ENCODE data around the gene DEAF1. TPM values are rescaled to one million over a fixed set of nuclear protein-coding genes. Genes with fewer than 3 reads are reported as not detected.

Gene DEAF1
- total and polyA plus RNA-seq, 10 of the 15 experiments (the other 5 are each of a cell fraction or from before 2014, with no cell fraction given), result 0.68 to 51.3 (median 25.9) TPM

DNA sequence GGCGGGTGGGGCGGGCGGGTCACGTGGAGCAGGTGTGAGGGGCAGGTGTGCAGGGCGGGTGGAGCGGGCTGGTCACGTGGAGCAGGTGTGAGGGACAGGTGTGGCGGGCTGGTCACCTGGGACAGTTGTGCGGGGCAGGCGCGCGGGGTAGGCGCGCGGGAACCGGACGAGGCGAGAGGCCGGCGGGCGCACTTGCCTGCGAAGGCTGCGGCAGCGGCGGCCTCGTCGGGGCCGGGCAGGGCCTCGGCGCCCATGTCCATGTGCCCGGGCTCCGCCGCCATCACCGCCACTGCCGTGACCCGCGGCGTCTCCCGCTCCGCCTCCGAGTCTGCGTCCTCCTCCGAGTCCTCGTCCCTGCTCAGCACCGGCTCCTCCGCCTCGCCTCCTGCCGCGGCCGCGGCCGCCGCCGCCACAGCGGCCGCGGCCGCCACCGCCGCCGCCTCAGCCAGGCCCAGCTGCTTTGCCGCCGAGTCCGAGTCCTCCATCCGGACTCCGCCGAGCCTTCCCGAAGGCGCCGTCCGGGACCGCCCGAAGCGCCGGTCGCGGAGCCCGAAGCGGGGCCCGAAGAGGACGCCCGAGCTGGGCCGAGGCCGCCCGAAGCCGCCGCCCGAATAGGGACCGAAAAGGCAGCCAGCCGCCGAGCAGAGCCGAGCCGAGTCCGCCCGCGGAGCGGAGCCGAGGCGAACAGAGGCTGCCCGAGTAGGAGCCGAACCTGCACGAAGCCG lies at the start of gene DEAF1 (continued):
- 0 out of 2 replicates have a peak, but pooled peaks have one; percentile 17 for TF ChIP-seq ZSCAN29 (IDR thresholded peaks at IDR 0.05)
- TF ChIP-seq, protein P1, sequence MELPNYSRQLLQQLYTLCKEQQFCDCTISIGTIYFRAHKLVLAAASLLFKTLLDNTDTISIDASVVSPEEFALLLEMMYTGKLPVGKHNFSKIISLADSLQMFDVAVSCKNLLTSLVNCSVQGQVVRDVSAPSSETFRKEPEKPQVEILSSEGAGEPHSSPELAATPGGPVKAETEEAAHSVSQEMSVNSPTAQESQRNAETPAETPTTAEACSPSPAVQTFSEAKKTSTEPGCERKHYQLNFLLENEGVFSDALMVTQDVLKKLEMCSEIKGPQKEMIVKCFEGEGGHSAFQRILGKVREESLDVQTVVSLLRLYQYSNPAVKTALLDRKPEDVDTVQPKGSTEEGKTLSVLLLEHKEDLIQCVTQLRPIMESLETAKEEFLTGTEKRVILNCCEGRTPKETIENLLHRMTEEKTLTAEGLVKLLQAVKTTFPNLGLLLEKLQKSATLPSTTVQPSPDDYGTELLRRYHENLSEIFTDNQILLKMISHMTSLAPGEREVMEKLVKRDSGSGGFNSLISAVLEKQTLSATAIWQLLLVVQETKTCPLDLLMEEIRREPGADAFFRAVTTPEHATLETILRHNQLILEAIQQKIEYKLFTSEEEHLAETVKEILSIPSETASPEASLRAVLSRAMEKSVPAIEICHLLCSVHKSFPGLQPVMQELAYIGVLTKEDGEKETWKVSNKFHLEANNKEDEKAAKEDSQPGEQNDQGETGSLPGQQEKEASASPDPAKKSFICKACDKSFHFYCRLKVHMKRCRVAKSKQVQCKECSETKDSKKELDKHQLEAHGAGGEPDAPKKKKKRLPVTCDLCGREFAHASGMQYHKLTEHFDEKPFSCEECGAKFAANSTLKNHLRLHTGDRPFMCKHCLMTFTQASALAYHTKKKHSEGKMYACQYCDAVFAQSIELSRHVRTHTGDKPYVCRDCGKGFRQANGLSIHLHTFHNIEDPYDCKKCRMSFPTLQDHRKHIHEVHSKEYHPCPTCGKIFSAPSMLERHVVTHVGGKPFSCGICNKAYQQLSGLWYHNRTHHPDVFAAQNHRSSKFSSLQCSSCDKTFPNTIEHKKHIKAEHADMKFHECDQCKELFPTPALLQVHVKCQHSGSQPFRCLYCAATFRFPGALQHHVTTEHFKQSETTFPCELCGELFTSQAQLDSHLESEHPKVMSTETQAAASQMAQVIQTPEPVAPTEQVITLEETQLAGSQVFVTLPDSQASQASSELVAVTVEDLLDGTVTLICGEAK (IDR thresholded peaks at IDR 0.05; ENCODE audit: borderline replicate concordance), result no peak
- TF ChIP-seq RAD51 (IDR thresholded peaks at IDR 0.05), result no peak
- peak; percentile 26; the same call in 1 of the 2 replicates for TF ChIP-seq TCF12 (IDR thresholded peaks at IDR 0.05; ENCODE audit: low read depth, low read length)
- TF ChIP-seq, protein P2, sequence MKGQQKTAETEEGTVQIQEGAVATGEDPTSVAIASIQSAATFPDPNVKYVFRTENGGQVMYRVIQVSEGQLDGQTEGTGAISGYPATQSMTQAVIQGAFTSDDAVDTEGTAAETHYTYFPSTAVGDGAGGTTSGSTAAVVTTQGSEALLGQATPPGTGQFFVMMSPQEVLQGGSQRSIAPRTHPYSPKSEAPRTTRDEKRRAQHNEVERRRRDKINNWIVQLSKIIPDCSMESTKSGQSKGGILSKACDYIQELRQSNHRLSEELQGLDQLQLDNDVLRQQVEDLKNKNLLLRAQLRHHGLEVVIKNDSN (IDR thresholded peaks at IDR 0.05; ENCODE audit: borderline replicate concordance, extremely low read length, insufficient read depth, low read depth, low read length), result peak; percentile 76

GRCh38 chr11:742571-743201 lies 47.7 kb upstream of the DEAF1 start:
- in situ Hi-C loops (cut with MboI), result no loop called here
- no peaks in the 10 kb centered on the region for H3K36me3 ChIP-seq (ENCODE audit: control insufficient read depth in 2 of 2, insufficient read depth in 2 of 2, low read length in 1 of 2)
- no peaks in the 10 kb centered on the region for H4K20me1 ChIP-seq (ENCODE audit: control insufficient read depth, insufficient read depth)
- no peak overlapping the region for H3K27ac ChIP-seq (ENCODE audit: control insufficient read depth, insufficient read depth)
- H3K4me3 ChIP-seq, result no peak overlapping the region
- no TSS peak for BruUV-seq (replicated peaks)
- no peaks in the 10 kb centered on the region for H3K9me3 ChIP-seq (replicated peaks; ENCODE audit: control insufficient read depth, insufficient read depth, low read length)
- peaks cover 5% of the 10 kb centered on the region for H3K79me2 ChIP-seq (ENCODE audit: control insufficient read depth, insufficient read depth, low read length)
- no peaks in the 10 kb centered on the region for H3K4me1 ChIP-seq (ENCODE audit: control insufficient read depth, insufficient read depth, low read length)
- ChIA-PET RAD21 (ENCODE audit: unreplicated experiment) (no interaction called here), SMC1A (ENCODE audit: uncharacterized antibody, unreplicated experiment) (no interaction called here), CTCF (interaction anchor here (1.3 to 1.5 kb wide), 2 partner anchors 15 to 17 kb away, joined by 3 read pairs; no protein-coding TSS in a partner anchor), POLR2A (no interaction called here)
- no peaks in the 10 kb centered on the region for H3K27me3 ChIP-seq (replicated peaks in 1 of 2; ENCODE audit: control insufficient read depth in 2 of 2, insufficient read depth in 2 of 2, low read length in 1 of 2)
- ATAC-seq, result no peak
- no peak overlapping the region for H2AFZ ChIP-seq (ENCODE audit: control insufficient read depth, low read depth, low read length)
- H3K4me2 ChIP-seq (ENCODE audit: control insufficient read depth, insufficient read depth), result no peak overlapping the region
- DNase-seq (ENCODE audit: low read depth, low spot score), result no peak
- H3K9ac ChIP-seq (ENCODE audit: control insufficient read depth, insufficient read depth, low read length), result no peak overlapping the region
- intact Hi-C loops (cut with micrococcal nuclease; ENCODE audit: unreplicated experiment), result no loop called here
- WGBS (ENCODE audit: insufficient coverage, insufficient replicate concordance, low lambda C conversion rate, missing lambda C conversion rate), result 82% methylated on average over 3 of the region's 4 CpGs
- no peak for FAIRE-seq
- TF ChIP-seq, protein P2 (IDR thresholded peaks at IDR 0.05; ENCODE audit: borderline replicate concordance, extremely low read length, insufficient read depth, low read depth, low read length), result no peak
- TF ChIP-seq PKNOX1 (IDR thresholded peaks at IDR 0.05) (peak; percentile 30), CREM (IDR thresholded peaks at IDR 0.05; ENCODE audit: low read depth) (no peak), NFXL1 (IDR thresholded peaks at IDR 0.05; ENCODE audit: borderline replicate concordance) (peak; percentile 99), TBL1XR1 (IDR thresholded peaks at IDR 0.05; ENCODE audit: low read depth, low read length) (no peak), POLR2AphosphoS2 (IDR thresholded peaks at IDR 0.05; ENCODE audit: low read depth, low read length) (no peak)

Measured in GM12878 (cell line).